ENCODE results near the gene PLSCR5.

The PLSCR5 gene

DNA sequence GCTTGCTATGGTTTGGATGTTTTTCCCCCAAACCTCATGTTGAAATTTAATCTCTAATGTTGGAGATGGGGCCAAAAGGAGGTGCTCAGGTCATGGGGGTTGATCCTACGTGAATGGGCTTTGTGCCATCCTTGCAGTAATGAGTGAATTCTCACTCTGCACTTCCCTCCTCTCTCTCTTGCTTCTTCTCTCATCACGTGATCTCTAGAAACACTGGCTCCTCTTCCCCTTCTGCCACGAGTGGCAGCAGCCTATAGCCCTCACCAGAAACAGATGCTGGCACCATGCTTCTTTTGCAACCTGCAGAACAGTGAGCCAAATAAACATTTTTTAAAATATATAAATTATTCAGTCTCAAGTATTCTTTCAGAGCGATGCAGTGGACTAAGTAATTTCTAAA, 47.4 kb downstream of the PLSCR5 start:
- H3K4me1 ChIP-seq: no peaks in the 10 kb centered on the region
- no peak for DNase-seq

DNA sequence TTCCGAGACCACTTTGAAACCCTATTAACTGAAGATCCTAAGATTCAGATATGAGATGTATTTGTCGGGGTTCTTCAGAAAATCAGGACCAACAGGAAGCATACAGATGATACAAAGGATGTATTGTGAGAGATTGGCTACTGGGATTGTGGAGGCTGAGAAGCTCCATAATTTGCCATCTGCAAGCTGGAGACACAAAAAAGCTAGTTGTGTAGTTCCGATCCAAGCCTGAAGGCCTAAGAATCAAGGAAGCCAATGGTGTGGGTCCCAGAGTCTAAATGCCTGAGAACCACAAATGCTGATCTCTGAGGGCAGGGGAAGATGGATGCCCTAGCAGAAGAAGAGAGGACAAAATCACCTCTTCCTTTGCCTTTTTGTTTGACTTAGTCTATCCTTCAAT, 49.8 kb downstream of the PLSCR5 start:
- Histone ChIP-seq H3K4me1 (no peaks in the 10 kb centered on the region), H3K4me3 (ENCODE audit: low read depth, low read length) (no peak overlapping the region), H3K9me3 (no peaks in the 10 kb centered on the region), H3K27me3 (no peaks in the 10 kb centered on the region), H3K36me3 (no peaks in the 10 kb centered on the region)
- no peak for DNase-seq
- TF ChIP-seq, protein P1, sequence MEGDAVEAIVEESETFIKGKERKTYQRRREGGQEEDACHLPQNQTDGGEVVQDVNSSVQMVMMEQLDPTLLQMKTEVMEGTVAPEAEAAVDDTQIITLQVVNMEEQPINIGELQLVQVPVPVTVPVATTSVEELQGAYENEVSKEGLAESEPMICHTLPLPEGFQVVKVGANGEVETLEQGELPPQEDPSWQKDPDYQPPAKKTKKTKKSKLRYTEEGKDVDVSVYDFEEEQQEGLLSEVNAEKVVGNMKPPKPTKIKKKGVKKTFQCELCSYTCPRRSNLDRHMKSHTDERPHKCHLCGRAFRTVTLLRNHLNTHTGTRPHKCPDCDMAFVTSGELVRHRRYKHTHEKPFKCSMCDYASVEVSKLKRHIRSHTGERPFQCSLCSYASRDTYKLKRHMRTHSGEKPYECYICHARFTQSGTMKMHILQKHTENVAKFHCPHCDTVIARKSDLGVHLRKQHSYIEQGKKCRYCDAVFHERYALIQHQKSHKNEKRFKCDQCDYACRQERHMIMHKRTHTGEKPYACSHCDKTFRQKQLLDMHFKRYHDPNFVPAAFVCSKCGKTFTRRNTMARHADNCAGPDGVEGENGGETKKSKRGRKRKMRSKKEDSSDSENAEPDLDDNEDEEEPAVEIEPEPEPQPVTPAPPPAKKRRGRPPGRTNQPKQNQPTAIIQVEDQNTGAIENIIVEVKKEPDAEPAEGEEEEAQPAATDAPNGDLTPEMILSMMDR (IDR thresholded peaks at IDR 0.05; ENCODE audit: low read depth, low read length): no peak

More for the DNA sequence above, 47.4 kb downstream of the PLSCR5 start:
- Histone ChIP-seq H3K27me3 (no peaks in the 10 kb centered on the region), H3K9me3 (no peaks in the 10 kb centered on the region), H3K4me3 (ENCODE audit: low read depth, low read length) (no peak overlapping the region), H3K36me3 (no peaks in the 10 kb centered on the region)
- TF ChIP-seq, protein P1 (IDR thresholded peaks at IDR 0.05; ENCODE audit: low read depth, low read length): no peak

DNA sequence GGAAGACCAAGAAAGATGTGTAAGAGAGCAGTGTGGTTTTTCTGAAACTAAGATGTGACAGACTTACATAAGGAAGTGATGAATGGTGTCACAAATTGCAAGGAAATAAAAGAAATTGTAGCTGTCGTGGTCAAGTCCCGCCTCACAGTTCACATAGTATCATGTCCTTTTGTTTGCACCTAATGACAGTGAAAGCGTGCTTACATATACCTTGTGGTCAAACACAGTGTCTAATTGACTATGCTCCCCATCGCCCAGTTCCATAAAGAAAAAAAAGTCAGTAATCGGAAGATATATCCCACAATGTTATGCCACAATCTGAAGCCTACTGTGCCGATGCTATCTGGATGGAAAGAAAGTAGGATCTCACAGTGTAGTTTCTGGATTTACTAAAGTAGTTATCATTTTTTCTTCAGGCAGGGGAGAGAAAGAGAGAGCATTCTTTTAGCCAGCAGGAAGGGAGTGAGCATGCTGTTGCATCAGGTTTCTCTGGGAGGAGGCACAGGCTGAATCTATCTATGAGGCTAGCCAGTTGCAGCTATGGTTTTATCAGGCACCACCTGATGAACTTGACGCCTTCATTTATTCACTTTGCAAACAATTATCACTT, 50.9 kb downstream of the PLSCR5 start:
- DNase-seq: no peak
- H3K36me3 ChIP-seq: no peaks in the 10 kb centered on the region
- no peaks in the 10 kb centered on the region for H3K27me3 ChIP-seq
- TF ChIP-seq, protein P1 (IDR thresholded peaks at IDR 0.05; ENCODE audit: low read depth, low read length): no peak
- H3K4me3 ChIP-seq (ENCODE audit: low read depth, low read length): no peak overlapping the region
- H3K4me1 ChIP-seq: no peaks in the 10 kb centered on the region
- H3K9me3 ChIP-seq: no peaks in the 10 kb centered on the region

DNA sequence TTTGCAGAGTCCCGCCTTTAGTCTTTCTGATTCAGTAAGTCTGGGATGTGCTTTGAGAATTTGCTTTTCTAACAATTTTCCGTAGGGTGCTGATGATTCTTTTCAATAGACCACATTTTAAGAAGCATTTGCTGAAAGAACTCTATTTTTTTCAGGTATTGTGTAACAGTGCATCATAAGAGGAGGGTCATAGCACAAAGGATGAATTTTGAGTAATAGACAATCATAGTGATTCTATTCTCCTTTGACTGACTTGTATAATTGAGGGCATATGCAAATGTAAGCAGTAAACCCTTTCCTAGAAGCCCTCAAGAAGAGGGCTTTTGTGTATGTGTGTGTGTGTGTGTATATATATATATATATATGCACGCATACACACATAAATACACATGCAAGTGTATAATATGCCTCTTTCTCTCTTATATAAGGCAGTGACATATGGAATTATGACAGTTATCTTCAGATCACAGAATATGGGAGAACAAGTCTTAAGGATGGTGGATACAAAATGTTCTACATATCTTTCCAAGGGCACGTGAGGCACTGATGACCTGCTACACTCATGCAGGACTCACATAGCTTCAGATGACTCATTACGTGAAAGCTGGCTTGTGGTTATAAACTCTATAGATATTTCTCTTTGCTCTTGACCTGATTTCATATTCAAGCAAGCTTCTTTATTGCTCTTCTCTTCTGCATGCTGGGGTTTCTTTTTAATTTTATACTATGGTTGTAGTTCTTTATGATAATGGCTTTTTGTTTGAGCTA, 54.2 kb downstream of the PLSCR5 start:
- H3K9me3 ChIP-seq: no peaks in the 10 kb centered on the region
- no peak for DNase-seq
- no peak overlapping the region for H3K4me3 ChIP-seq (ENCODE audit: low read depth, low read length)
- no peaks in the 10 kb centered on the region for H3K36me3 ChIP-seq
- H3K27me3 ChIP-seq: no peaks in the 10 kb centered on the region
- TF ChIP-seq, protein P1 (IDR thresholded peaks at IDR 0.05; ENCODE audit: low read depth, low read length): no peak
- no peaks in the 10 kb centered on the region for H3K4me1 ChIP-seq

DNA sequence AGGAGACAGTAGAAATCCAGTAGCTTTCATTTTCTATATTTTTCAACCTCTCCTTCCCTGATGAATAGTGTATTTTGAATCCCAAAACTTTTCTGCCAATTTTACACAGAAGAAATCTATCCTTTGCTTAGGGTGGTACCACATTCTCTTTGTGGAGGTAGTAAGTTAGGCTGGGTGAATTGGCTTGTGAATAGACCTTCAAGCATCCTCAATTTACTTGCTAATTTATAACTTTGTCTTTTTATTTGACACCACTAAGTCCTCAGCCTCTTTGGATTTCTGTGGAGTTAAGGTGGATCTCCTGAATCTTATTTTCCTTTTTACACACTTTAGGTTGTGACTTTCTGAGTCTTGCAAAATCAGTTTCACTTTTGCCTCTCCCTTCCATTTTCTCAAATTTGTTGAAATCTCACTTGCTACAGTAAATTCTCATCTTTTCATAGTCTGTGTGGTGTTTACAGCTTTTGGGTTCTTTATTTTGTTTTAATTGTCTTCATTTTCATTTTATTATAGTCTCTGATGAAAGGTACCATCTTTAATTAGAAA, 55.0 kb downstream of the PLSCR5 start:
- H3K4me3 ChIP-seq (ENCODE audit: low read depth, low read length): no peak overlapping the region
- TF ChIP-seq, protein P1 (IDR thresholded peaks at IDR 0.05; ENCODE audit: low read depth, low read length): no peak
- H3K4me1 ChIP-seq: no peaks in the 10 kb centered on the region

More for the DNA sequence above, 55.0 kb downstream of the PLSCR5 start:
- DNase-seq: no peak
- no peaks in the 10 kb centered on the region for H3K36me3 ChIP-seq
- no peaks in the 10 kb centered on the region for H3K9me3 ChIP-seq
- H3K27me3 ChIP-seq: no peaks in the 10 kb centered on the region

Measured in BE2C (cell line).